Measurements from ENCODE around the gene TEKTIP1.
"Not testable (repeated sequence)": the region's sequence is repeated elsewhere in the genome, so short reads cannot be mapped to it uniquely, and the experiment has no call there.

Gene TEKTIP1

GRCh38 chr19:3524078-3524842, 14.7 kb upstream of the TEKTIP1 start:
- no peak for DNase-seq

GRCh38 chr19:3524904-3525451, 14.0 kb upstream of the TEKTIP1 start:
- no peak for DNase-seq

GRCh38 chr19:3526507-3527237, 12.3 kb upstream of the TEKTIP1 start:
- no peak for DNase-seq

DNA sequence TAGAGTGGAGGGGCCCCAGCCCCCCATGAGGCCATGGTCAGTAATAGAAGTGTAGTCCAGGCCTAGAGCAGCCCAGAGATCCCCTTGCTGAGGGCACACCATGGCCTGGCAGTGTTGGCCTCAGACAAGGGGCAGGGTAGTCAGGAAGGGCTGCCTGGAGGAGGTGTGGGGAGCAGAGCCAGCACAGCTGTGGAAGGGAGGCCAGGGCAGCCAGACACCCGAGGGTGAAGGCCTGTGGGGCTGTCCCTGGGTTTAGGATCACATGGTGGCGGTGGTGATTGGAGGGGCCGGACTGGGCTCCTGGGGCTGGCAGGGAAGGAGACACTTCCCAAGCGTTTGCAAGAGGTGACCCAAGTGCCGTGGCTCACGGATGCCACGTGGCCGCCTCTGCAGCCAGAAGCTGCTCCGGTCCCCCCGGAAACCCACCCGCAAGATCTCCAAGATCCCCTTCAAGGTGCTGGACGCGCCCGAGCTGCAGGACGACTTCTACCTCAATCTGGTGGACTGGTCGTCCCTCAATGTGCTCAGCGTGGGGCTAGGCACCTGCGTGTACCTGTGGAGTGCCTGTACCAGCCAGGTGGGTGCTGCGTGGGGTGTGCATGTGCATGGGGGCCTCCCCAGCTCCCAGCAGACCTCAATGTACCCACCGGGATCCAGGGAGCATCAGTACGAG, 11.6 kb upstream of the TEKTIP1 start:
- DNase-seq: no peak

GRCh38 chr19:3528080-3528479, 10.9 kb upstream of the TEKTIP1 start:
- no peak for DNase-seq

- no peak for DNase-seq
These were observed 10.3 kb upstream of the TEKTIP1 start for GRCh38 chr19:3528539-3529211.

DNA sequence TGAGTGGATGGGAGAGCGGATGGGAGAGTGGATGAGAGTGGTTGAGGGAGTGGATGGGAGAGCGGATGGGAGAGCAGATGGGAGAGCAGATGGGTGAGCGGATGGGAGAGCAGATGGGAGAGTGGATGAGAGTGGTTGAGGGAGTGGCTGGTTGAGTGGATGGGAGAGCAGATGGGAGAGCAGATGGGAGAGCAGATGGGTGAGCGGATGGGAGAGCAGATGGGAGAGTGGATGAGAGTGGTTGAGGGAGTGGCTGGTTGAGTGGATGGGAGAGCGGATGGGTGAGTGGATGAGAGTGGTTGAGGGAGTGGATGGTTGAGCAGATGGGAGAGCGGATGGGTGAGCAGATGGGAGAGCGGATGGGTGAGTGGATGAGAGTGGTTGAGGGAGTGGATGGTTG, 9.7 kb upstream of the TEKTIP1 start:
- not testable (repeated sequence) for DNase-seq

DNA sequence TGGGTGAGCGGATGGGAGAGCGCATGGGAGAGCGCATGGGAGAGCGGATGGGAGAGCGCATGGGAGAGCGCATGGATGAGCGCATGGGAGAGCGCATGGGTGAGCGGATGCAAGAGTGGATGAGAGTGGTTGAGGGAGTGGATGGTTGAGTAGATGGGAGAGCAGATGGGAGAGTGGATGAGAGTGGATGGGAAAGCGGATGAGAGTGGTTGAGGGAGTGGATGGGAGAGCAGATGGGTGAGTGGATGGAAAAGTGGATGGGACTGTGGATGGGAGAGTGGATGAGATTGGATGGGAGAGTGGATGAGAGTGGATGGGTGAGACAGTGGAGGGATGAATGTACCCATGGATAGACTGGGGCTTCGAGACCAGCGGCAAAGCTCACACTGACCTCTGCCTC, 8.6 kb upstream of the TEKTIP1 start:
- no peak for DNase-seq

DNA sequence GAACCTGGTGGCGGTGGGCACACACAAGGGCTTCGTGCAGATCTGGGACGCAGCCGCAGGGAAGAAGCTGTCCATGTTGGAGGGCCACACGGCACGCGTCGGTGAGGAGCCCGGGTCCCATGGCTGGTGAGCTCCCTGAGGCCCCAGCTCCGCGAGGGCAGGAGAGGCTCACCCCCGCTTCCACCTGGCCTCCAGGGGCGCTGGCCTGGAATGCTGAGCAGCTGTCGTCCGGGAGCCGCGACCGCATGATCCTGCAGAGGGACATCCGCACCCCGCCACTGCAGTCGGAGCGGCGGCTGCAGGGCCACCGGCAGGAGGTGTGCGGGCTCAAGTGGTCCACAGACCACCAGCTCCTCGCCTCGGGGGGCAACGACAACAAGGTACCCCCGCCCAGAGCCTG, 7.3 kb upstream of the TEKTIP1 start:
- no peak for DNase-seq

- DNase-seq: no peak
These were observed 6.7 kb upstream of the TEKTIP1 start for GRCh38 chr19:3532154-3532786.

DNA sequence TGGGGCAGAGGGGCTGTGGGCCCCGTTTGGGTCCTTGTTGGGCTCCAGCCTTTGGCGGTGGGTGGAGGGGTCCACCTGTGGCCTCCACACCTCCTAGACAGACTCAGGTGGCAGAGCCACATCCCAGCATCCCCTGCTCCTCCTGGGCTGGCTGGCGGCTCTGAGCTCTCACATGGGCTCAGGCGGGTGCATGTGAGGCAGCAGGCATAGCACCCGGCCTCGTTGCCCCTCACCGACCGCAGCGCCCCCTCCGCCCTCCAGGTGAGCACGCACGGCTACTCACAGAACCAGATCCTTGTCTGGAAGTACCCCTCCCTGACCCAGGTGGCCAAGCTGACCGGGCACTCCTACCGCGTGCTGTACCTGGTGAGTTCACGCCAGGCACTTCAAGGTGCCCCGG, 5.9 kb upstream of the TEKTIP1 start:
- no peak for DNase-seq

- DNase-seq: no peak
These were observed 5.3 kb upstream of the TEKTIP1 start for GRCh38 chr19:3533563-3534216.

DNA sequence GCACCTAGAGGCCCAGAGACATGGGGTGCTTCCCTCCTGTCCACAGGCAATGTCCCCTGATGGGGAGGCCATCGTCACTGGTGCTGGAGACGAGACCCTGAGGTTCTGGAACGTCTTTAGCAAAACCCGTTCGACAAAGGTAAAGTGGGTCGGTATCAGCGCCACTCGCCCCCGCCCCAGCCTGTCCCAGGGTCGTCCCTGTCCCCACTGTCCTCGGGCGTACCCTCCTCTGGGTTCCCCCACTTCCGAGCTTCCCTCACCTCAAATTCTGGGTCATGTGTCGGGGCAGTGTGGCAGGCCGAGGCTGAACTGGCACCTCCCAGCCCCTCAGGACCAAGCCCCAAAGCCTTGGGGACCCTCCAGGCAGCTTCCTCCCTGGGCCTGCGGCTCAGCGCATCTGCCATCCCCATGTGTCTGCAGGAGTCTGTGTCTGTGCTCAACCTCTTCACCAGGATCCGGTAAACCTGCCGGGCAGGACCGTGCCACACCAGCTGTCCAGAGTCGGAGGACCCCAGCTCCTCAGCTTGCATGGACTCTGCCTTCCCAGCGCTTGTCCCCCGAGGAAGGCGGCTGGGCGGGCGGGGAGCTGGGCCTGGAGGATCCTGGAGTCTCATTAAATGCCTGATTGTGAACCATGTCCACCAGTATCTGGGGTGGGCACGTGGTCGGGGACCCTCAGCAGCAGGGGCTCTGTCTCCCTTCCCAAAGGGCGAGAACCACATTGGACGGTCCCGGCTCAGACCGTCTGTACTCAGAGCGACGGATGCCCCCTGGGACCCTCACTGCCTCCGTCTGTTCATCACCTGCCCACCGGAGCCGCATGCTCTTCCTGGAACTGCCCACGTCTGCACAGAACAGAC, 4.4 kb upstream of the TEKTIP1 start:
- no peak for DNase-seq

DNA sequence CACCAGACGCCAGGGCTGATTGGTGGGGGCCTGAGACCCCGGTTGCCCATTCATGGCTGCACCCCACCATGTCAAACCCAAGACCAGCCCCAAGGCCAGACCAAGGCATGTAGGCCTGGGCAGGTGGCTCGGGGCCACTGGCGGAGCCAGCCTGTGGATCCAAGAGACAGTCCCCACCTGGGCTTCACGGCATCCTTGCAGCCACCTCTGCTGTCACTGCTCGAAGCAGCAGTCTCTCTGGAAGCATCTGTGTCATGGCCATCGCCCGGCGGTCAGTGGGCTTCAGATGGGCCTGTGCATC, 3.8 kb upstream of the TEKTIP1 start:
- DNase-seq: no peak

GRCh38 chr19:3535563-3535965, 3.4 kb upstream of the TEKTIP1 start:
- DNase-seq: no peak

DNA sequence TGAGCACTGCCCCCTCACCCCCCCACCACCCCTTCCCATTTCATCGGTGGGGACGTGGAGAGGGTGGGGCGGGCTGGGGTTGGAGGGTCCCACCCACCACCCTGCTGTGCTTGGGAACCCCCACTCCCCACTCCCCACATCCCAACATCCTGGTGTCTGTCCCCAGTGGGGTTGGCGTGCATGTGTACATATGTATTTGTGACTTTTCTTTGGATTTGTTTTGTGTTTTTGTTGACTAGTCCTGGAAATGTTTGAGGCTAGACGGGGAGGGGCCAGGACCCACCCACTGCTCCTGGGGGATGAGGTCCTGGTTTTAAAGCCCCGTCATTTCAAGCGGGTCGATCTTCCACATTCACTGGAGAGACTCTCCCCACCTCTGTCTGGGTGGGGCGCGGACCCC, 3.0 kb upstream of the TEKTIP1 start:
- no peak for DNase-seq

- DNase-seq: no peak
These were observed 2.4 kb upstream of the TEKTIP1 start for GRCh38 chr19:3536429-3537100.

DNA sequence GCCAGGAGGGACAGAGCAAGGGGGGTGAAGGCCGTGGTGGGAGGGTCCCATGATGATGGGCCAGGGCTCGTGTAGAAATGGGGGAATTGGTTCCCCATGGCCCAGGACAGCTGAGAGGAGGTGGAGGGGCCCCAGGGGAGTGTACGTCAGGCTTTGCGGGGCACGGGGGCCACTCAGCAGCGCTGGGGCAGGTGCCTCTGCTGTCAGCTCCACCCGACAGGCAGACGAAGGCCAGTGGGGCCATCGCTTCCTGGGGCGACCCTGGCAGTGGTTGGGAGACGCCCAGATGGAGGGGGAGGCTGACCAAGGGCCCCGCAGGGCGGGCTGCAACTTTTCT, 1.9 kb upstream of the TEKTIP1 start:
- DNase-seq: no peak

DNA sequence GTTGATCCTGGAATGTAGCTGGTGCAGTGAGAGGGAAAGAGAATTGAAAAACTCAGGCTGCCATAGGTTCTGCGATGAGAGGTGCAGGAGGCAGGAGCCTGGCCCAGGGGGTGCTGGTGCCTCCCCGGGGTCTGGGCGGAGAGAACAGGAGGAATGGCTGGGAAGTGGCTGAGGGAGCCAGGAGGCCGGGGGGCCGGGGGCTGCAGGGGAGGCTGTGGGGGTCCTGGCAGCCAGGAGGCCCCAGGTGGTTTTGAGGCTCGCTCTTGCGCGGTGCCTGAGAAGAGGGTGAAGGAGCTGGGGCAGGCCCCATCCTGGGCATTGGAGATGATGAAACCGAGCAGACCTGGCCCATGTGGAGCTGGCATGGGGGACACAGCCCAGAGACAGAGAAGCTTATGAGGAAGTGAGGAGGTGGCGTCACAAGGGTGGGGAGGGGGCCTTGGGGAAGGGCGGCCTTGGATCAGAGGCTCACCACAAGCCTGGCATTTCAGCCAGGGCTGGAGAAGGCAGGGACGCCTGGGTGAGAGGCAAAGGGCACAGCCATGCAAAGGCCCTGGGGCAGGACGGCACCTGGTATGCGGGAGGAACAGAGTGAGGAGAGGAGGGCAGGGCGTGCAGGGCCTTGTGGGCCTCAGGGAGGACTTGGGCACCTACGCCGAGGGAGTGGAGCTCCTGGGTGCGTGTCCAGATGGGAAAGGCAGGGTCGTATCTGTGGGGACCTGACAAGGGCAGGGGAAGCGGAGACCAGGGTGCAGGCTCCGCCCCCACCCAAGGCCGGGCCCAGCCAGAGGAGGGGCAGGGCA, 1.3 kb upstream of the TEKTIP1 start:
- DNase-seq: no peak

Measured in activated gamma-delta T cell (primary cell).